ENCODE results near the gene CHAC1. TPM values are rescaled to one million over a fixed set of nuclear protein-coding genes. Genes with fewer than 3 reads are reported as not detected.

CHAC1 gene
- total RNA-seq, 2 donors from 2014 or later = 4.0 to 20.9 TPM

- peak overlapping the region; percentile 79 for H3K27ac ChIP-seq
- H3K9ac ChIP-seq (ENCODE audit: low read depth in 2 of 2, low read length in 2 of 2) = peak overlapping the region; percentile 1 to 86
- H3K9me3 ChIP-seq = no peaks in the 10 kb centered on the region
- TF ChIP-seq CTCF (IDR thresholded peaks at IDR 0.05) = no peak
- no peaks in the 10 kb centered on the region for H3K36me3 ChIP-seq
- DNase-seq = peak; percentile 72
- no peaks in the 10 kb centered on the region for H3K27me3 ChIP-seq
- peaks cover 18% of the 10 kb centered on the region for H3K4me1 ChIP-seq
- intact Hi-C loops (cut with DNase I) = loop anchor here (5.0 kb wide), 1 partner anchor 34 kb away; no protein-coding TSS in a partner anchor
- H3K4me3 ChIP-seq = no peak overlapping the region
Measured at GRCh38 chr15:40908095-40908494, 45.2 kb upstream of the CHAC1 start.

- Histone ChIP-seq H3K4me1 (peaks cover 18% of the 10 kb centered on the region), H3K27ac (no peak overlapping the region), H3K4me3 (no peak overlapping the region), H3K36me3 (no peaks in the 10 kb centered on the region), H3K9me3 (no peaks in the 10 kb centered on the region), H3K27me3 (no peaks in the 10 kb centered on the region), H3K9ac (ENCODE audit: low read depth in 2 of 2, low read length in 2 of 2) (no peak overlapping the region)
- no peak for DNase-seq
- intact Hi-C loops (cut with DNase I) = loop anchor here (5.0 kb wide), 1 partner anchor 32 kb away; no protein-coding TSS in a partner anchor
- TF ChIP-seq CTCF (IDR thresholded peaks at IDR 0.05) = no peak
Measured at GRCh38 chr15:40909662-40910630, 43.3 kb upstream of the CHAC1 start.

- H3K27ac ChIP-seq = no peak overlapping the region
- H3K9me3 ChIP-seq = no peaks in the 10 kb centered on the region
- intact Hi-C loops (cut with DNase I) = no loop called here
- peaks cover 14% of the 10 kb centered on the region for H3K4me1 ChIP-seq
- no peak overlapping the region for H3K4me3 ChIP-seq
- H3K36me3 ChIP-seq = no peaks in the 10 kb centered on the region
- TF ChIP-seq CTCF (IDR thresholded peaks at IDR 0.05) = no peak
- H3K9ac ChIP-seq (ENCODE audit: low read depth in 2 of 2, low read length in 2 of 2) = no peak overlapping the region
- no peaks in the 10 kb centered on the region for H3K27me3 ChIP-seq
- DNase-seq = no peak
Measured at GRCh38 chr15:40911141-40911540, 42.1 kb upstream of the CHAC1 start.

- H3K9me3 ChIP-seq = no peaks in the 10 kb centered on the region
- no peak overlapping the region for H3K9ac ChIP-seq (ENCODE audit: low read depth in 2 of 2, low read length in 2 of 2)
- H3K4me1 ChIP-seq = peaks cover 14% of the 10 kb centered on the region
- no peak overlapping the region for H3K27ac ChIP-seq
- no peak for DNase-seq
- no peaks in the 10 kb centered on the region for H3K36me3 ChIP-seq
- no peak for TF ChIP-seq CTCF (IDR thresholded peaks at IDR 0.05)
- intact Hi-C loops (cut with DNase I) = no loop called here
- no peak overlapping the region for H3K4me3 ChIP-seq
- H3K27me3 ChIP-seq = no peaks in the 10 kb centered on the region
Measured at GRCh38 chr15:40911693-40912092, 41.6 kb upstream of the CHAC1 start.

- TF ChIP-seq CTCF (IDR thresholded peaks at IDR 0.05) = no peak
- Histone ChIP-seq H3K4me1 (peaks cover 11% of the 10 kb centered on the region), H3K4me3 (no peak overlapping the region), H3K9ac (ENCODE audit: low read depth in 2 of 2, low read length in 2 of 2) (no peak overlapping the region), H3K36me3 (no peaks in the 10 kb centered on the region), H3K9me3 (no peaks in the 10 kb centered on the region), H3K27me3 (no peaks in the 10 kb centered on the region), H3K27ac (no peak overlapping the region)
- intact Hi-C loops (cut with DNase I) = no loop called here
- no peak for DNase-seq
Measured at GRCh38 chr15:40912478-40912877, 40.8 kb upstream of the CHAC1 start.
